GM12878 (cell line): ENCODE measurements around the gene GTPBP3. TPM values are rescaled to one million over a fixed set of nuclear protein-coding genes. Genes with fewer than 3 reads are reported as not detected.
A peak's percentile ranks its signal among the peaks of the same experiment; 100 is the strongest.

ENCODE experiments used
- BHLHE40 ChIP-seq, 2 experiments: fragments of 450-650 bp in 1 of 2; IDR thresholded peaks; 2 replicates each; pipeline ENCODE4 v1.6.1; 2011 to 2017; ENCODE audit warnings: low read depth in 2 of 2, borderline replicate concordance in 1 of 2, improper control_type of control experiment in 1 of 2, low read length in 1 of 2, mild to moderate bottlenecking in 1 of 2
- CUX1 ChIP-seq: IDR thresholded peaks from 2 replicates; pipeline ENCODE4 v1.6.1; 2012; ENCODE audit warnings: improper control_type of control experiment, low read depth, low read length; ENCODE audit not compliant: insufficient replicate concordance
- E2F4 ChIP-seq: IDR thresholded peaks from 2 replicates; pipeline ENCODE4 v1.6.1; 2012; ENCODE audit warnings: low read depth, low read length, improper control_type of control experiment
- EED ChIP-seq: sonication (generic); IDR thresholded peaks from 2 replicates; pipeline ENCODE4 v1.6.1; 2016; ENCODE audit warnings: antibody characterized with exemption, low read depth
- EP300 ChIP-seq, 2 experiments: fragments of 150-350 bp in 1 of 2; IDR thresholded peaks; 2 replicates each; pipeline ENCODE4 v1.6.1; 2011 to 2012; ENCODE audit warnings: low read depth in 2 of 2, low read length in 2 of 2, borderline replicate concordance in 1 of 2, improper control_type of control experiment in 1 of 2, inconsistent platforms in 1 of 2; ENCODE audit not compliant: control insufficient read depth in 1 of 2
- IKZF1 ChIP-seq: fragments of 450-650 bp; conservative IDR thresholded peaks from 2 replicates; pipeline ENCODE4 v1.6.1; 2017; ENCODE audit warnings: antibody characterized with exemption, mild to moderate bottlenecking
- NFYB ChIP-seq: IDR thresholded peaks from 2 replicates; pipeline ENCODE4 v1.6.1; 2011; ENCODE audit warnings: low read depth, mild to moderate bottlenecking, low read length, improper control_type of control experiment, moderate library complexity; ENCODE audit not compliant: insufficient read depth
- NR2F1 ChIP-seq: fragments of 450-650 bp; conservative IDR thresholded peaks from 2 replicates; pipeline ENCODE4 v1.6.1; 2017; ENCODE audit warnings: mild to moderate bottlenecking
- POLR2AphosphoS5 ChIP-seq: IDR thresholded peaks from 2 replicates; pipeline ENCODE4 v1.6.1; 2011; ENCODE audit warnings: mild to moderate bottlenecking, low read length, inconsistent platforms
- SPI1 ChIP-seq: IDR thresholded peaks from 2 replicates; pipeline ENCODE4 v1.6.1; 2011; ENCODE audit warnings: low read depth, mild to moderate bottlenecking, low read length, moderate library complexity, borderline replicate concordance; ENCODE audit not compliant: insufficient read depth
- USF1 ChIP-seq: IDR thresholded peaks from 2 replicates; pipeline ENCODE4 v1.6.1; 2011; ENCODE audit warnings: borderline replicate concordance, low read depth, mild to moderate bottlenecking, moderate library complexity, mixed read lengths, low read length; ENCODE audit not compliant: insufficient read depth; ENCODE audit errors: extremely low read length
- ZSCAN29 ChIP-seq: fragments of 450-650 bp; IDR thresholded peaks from 2 replicates; pipeline ENCODE4 v1.6.1; 2017; ENCODE audit warnings: mild to moderate bottlenecking, moderate library complexity
- polyA plus RNA-seq, 11 experiments: library from polyadenylated mRNA; depleted of rRNA in 4 of 11; unstranded in 6 of 11; stranded (reverse) in 5 of 11; fragments of >200 nt; fragmentation: Nextera tagmentation in 4 of 11; fragmentation: Illumina TruSeq in 1 of 11; extraction: Ambion mirVana in 4 of 11; extraction: Trizol in 1 of 11; gene quantifications; 1 replicate in 1 of 11; 2 replicates in 10 of 11; pipeline versions ENCODE4 v1.2.1 to v1.2.3, GENCODE V29; 2011 to 2016; ENCODE audit warnings: inconsistent platforms in 2 of 11, missing spikeins in 2 of 11, low read depth in 1 of 11
- total RNA-seq, 4 experiments: library from RNA; depleted of rRNA in 3 of 4; stranded (reverse); fragments of >200 nt in 3 of 4; fragmentation: Illumina TruSeq in 1 of 4; extraction: Trizol in 1 of 4; gene quantifications; 2 replicates each; pipeline versions ENCODE4 v1.2.1 to v1.2.3, GENCODE V29; 2013 to 2021
- TF ChIP-seq, protein P1 (sequence below): fragments of 450-650 bp; formaldehyde crosslinking; IDR thresholded peaks from 2 replicates; pipeline ENCODE4 v1.4.0; 2022; ENCODE audit warnings: mild to moderate bottlenecking, moderate library complexity
- TF ChIP-seq, protein P2 (sequence below): fragments of 450-650 bp; IDR thresholded peaks from 2 replicates; pipeline ENCODE4 v1.6.1; 2017; ENCODE audit warnings: mild to moderate bottlenecking, low read depth, inconsistent platforms; ENCODE audit not compliant: poor library complexity, severe bottlenecking

The GTPBP3 gene
- total and polyA plus RNA-seq, 10 of the 15 experiments (the other 5 are each of a cell fraction or from before 2014, with no cell fraction given), result 2.9 to 46.8 (median 15.4) TPM

DNA sequence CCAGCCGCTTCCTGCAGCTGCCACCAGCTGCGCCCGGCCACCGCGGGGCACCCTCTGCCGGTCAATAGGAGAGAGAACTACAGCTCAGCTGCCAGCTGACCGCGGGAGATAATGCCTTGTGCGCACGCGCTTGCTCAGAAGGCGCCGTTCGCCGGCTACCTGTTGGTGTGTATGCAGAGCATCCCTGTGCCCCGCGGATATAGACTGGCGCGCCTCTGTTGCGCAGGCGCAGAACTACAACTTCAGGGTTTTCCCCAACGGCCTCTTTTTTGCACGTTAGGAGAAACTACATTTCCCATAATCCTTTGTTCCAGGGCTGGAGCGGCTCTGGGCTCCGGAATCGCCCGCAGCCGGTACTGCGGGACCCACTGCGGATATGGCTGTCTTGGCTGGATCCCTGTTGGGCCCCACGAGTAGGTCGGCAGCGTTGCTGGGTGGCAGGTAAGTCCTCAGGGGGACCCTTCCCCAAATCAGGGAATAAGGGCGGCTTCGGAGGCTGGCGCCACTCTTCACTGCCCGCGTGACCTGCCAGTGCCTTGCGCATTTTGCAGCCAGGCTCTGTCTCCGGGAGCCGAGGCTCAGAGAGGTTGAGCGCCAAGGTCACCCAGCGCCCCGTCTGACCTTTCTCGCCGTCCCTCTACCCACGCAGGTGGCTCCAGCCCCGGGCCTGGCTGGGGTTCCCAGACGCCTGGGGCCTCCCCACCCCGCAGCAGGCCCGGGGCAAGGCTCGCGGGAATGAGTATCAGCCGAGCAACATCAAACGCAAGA lies 31.7 kb upstream of the GTPBP3 start, which contains the start of gene MRPL34 (continued):
- TF ChIP-seq, protein P1, sequence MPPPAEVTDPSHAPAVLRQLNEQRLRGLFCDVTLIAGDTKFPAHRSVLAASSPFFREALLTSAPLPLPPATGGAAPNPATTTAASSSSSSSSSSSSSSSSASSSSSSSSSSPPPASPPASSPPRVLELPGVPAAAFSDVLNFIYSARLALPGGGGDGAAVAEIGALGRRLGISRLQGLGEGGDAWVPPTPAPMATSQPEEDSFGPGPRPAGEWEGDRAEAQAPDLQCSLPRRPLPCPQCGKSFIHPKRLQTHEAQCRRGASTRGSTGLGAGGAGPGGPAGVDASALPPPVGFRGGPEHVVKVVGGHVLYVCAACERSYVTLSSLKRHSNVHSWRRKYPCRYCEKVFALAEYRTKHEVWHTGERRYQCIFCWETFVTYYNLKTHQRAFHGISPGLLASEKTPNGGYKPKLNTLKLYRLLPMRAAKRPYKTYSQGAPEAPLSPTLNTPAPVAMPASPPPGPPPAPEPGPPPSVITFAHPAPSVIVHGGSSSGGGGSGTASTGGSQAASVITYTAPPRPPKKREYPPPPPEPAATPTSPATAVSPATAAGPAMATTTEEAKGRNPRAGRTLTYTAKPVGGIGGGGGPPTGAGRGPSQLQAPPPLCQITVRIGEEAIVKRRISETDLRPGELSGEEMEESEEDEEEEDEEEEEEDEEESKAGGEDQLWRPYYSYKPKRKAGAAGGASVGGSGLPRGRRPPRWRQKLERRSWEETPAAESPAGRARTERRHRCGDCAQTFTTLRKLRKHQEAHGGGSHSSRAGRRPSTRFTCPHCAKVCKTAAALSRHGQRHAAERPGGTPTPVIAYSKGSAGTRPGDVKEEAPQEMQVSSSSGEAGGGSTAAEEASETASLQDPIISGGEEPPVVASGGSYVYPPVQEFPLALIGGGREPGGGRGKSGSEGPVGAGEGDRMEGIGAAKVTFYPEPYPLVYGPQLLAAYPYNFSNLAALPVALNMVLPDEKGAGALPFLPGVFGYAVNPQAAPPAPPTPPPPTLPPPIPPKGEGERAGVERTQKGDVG, result no peak
- peak; percentile 4 to 80; a peak in 2 of 4 replicates for TF ChIP-seq BHLHE40 (IDR thresholded peaks at IDR 0.05; ENCODE audit: borderline replicate concordance in 1 of 2, low read depth in 2 of 2, low read length in 1 of 2)
- peak; percentile 89 for TF ChIP-seq NR2F1
- no peak for TF ChIP-seq SPI1
- TF ChIP-seq, protein P2, sequence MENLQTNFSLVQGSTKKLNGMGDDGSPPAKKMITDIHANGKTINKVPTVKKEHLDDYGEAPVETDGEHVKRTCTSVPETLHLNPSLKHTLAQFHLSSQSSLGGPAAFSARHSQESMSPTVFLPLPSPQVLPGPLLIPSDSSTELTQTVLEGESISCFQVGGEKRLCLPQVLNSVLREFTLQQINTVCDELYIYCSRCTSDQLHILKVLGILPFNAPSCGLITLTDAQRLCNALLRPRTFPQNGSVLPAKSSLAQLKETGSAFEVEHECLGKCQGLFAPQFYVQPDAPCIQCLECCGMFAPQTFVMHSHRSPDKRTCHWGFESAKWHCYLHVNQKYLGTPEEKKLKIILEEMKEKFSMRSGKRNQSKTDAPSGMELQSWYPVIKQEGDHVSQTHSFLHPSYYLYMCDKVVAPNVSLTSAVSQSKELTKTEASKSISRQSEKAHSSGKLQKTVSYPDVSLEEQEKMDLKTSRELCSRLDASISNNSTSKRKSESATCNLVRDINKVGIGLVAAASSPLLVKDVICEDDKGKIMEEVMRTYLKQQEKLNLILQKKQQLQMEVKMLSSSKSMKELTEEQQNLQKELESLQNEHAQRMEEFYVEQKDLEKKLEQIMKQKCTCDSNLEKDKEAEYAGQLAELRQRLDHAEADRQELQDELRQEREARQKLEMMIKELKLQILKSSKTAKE, result no peak
- TF ChIP-seq POLR2AphosphoS5, result peak; percentile 56
- TF ChIP-seq CUX1, result peak; percentile 43
- TF ChIP-seq NFYB, result no peak
- TF ChIP-seq EP300 (IDR thresholded peaks at IDR 0.05; ENCODE audit: borderline replicate concordance in 1 of 2, control insufficient read depth in 1 of 2, low read depth in 2 of 2, low read length in 2 of 2), result no peak; a peak in 1 of 4 replicates
- TF ChIP-seq USF1, result peak; percentile 80
- 0 out of 2 replicates have a peak, but pooled peaks have one; percentile 28 for TF ChIP-seq ZSCAN29
- TF ChIP-seq E2F4, result no peak; the same call in 1 of the 2 replicates
- 0 out of 2 replicates have a peak, but pooled peaks have one; percentile 57 for TF ChIP-seq EED
- TF ChIP-seq IKZF1, result peak; percentile 85
